Mesodermal cell (in vitro differentiated cells): Measurements from ENCODE around the gene ARGFX.
"Not testable (repeated sequence)": the region's sequence is repeated elsewhere in the genome, so short reads cannot be mapped to it uniquely, and the experiment has no call there.

Experiments used
- H3K27ac ChIP-seq: 2 replicates; pipeline ENCODE4 v1.7.0; 2013; ENCODE audit warnings: mild to moderate bottlenecking, low read depth, low read length, moderate library complexity; ENCODE audit not compliant: severe bottlenecking
- H3K36me3 ChIP-seq: 2 replicates; pipeline ENCODE4 v1.7.1; 2013; ENCODE audit warnings: mild to moderate bottlenecking, low read length, moderate library complexity; ENCODE audit not compliant: control insufficient read depth, insufficient read depth
- H3K4me1 ChIP-seq: one replicate; pipeline ENCODE4 v1.7.1; 2013; ENCODE audit warnings: mild to moderate bottlenecking, low read length; ENCODE audit not compliant: insufficient read depth, control insufficient read depth, poor library complexity, severe bottlenecking
- H3K4me3 ChIP-seq: 2 replicates; pipeline ENCODE4 v1.7.0; 2013; ENCODE audit warnings: low read length, control low read depth, mild to moderate bottlenecking; ENCODE audit not compliant: insufficient read depth, poor library complexity, severe bottlenecking; ENCODE audit errors: extremely low read depth
- H3K9me3 ChIP-seq: 2 replicates; pipeline ENCODE4 v1.7.1; 2013; ENCODE audit warnings: mild to moderate bottlenecking, low read length, moderate library complexity; ENCODE audit not compliant: control insufficient read depth
- WGBS, 2 experiments: methylation state at CpG; one replicate each; pipeline ENCODE4 v1.1.5; 2013; ENCODE audit warnings: missing lambda C conversion rate in 2 of 2; ENCODE audit not compliant: insufficient coverage in 2 of 2; 5-methylcytosine and 5-hydroxymethylcytosine counted together

ARGFX gene

GRCh38 chr3:121557426-121557934, 10.3 kb upstream of the ARGFX start:
- WGBS, 2 experiments: 86 to 100% methylated on average over 3 to 4 of the region's 5 CpGs

GRCh38 chr3:121562148-121562547, 5.6 kb upstream of the ARGFX start:
- Histone ChIP-seq H3K4me1 (no peaks in the 10 kb centered on the region), H3K9me3 (no peaks in the 10 kb centered on the region), H3K27ac (no peak overlapping the region), H3K36me3 (no peaks in the 10 kb centered on the region), H3K4me3 (no peak overlapping the region)

More at GRCh38 chr3:121557426-121557934, 10.3 kb upstream of the ARGFX start:
- H3K27ac ChIP-seq: no peak overlapping the region
- no peaks in the 10 kb centered on the region for H3K4me1 ChIP-seq
- H3K9me3 ChIP-seq: no peaks in the 10 kb centered on the region
- H3K4me3 ChIP-seq: no peak overlapping the region
- H3K36me3 ChIP-seq: no peaks in the 10 kb centered on the region

GRCh38 chr3:121566773-121567172, 976 bp upstream of the ARGFX start:
- WGBS, 2 experiments: 95 to 96% methylated on average over 9 of the region's 9 CpGs
- Histone ChIP-seq H3K4me3 (no peak overlapping the region), H3K36me3 (no peaks in the 10 kb centered on the region), H3K4me1 (no peaks in the 10 kb centered on the region), H3K27ac (no peak overlapping the region), H3K9me3 (no peaks in the 10 kb centered on the region)

- no peaks in the 10 kb centered on the region for H3K9me3 ChIP-seq
- no peaks in the 10 kb centered on the region for H3K4me1 ChIP-seq
- WGBS, 2 experiments: 79 to 80% methylated on average over 4 of the region's 6 CpGs
- no peak overlapping the region for H3K27ac ChIP-seq
- no peak overlapping the region for H3K4me3 ChIP-seq
- no peaks in the 10 kb centered on the region for H3K36me3 ChIP-seq
These were observed 6.7 kb downstream of the ARGFX start for GRCh38 chr3:121574449-121574848.

- 71% methylated on average over 1 of the region's 2 CpGs; no CpG with 5 or more reads in 1 of the 2 experiments for WGBS, 2 experiments
- no peaks in the 10 kb centered on the region for H3K36me3 ChIP-seq
- no peak overlapping the region for H3K4me3 ChIP-seq
- H3K9me3 ChIP-seq: no peaks in the 10 kb centered on the region
- H3K27ac ChIP-seq: no peak overlapping the region
- H3K4me1 ChIP-seq: no peaks in the 10 kb centered on the region
These were observed 13.9 kb downstream of the ARGFX start for GRCh38 chr3:121581691-121582090.

GRCh38 chr3:121584418-121584817, 16.7 kb downstream of the ARGFX start:
- Histone ChIP-seq H3K4me3 (no peak overlapping the region), H3K4me1 (no peaks in the 10 kb centered on the region), H3K36me3 (no peaks in the 10 kb centered on the region), H3K27ac (no peak overlapping the region), H3K9me3 (no peaks in the 10 kb centered on the region)
- WGBS, 2 experiments: 89% methylated on average over 1 of the region's 1 CpG

GRCh38 chr3:121592856-121593702, 25.3 kb downstream of the ARGFX start, which contains the start of gene FBXO40:
FBXO40 (plus strand) TSS chr3:121593379; CDS start chr3:121620576, 27,197 bp downstream.
- Histone ChIP-seq H3K36me3 (no peaks in the 10 kb centered on the region), H3K27ac (no peak within 1 kb of the TSS), H3K4me3 (no peak within 1 kb of the TSS), H3K9me3 (no peaks in the 10 kb centered on the region), H3K4me1 (no peaks in the 10 kb centered on the region)
- WGBS, 2 experiments: 30 to 33% methylated on average over 5 to 7 of the region's 11 CpGs

GRCh38 chr3:121593806-121594205, 26.1 kb downstream of the ARGFX start:
- H3K9me3 ChIP-seq, H3K36me3 ChIP-seq, H3K27ac ChIP-seq, H3K4me1 ChIP-seq, H3K4me3 ChIP-seq: not testable (repeated sequence)
- WGBS, 2 experiments: 86 to 87% methylated on average over 1 to 3 of the region's 4 CpGs

- H3K4me1 ChIP-seq: no peaks in the 10 kb centered on the region
- no peaks in the 10 kb centered on the region for H3K36me3 ChIP-seq
- H3K4me3 ChIP-seq: no peak overlapping the region
- H3K27ac ChIP-seq: no peak overlapping the region
- WGBS, 2 experiments: 84 to 100% methylated on average over 2 of the region's 2 CpGs
- H3K9me3 ChIP-seq: no peaks in the 10 kb centered on the region
These were observed 27.1 kb downstream of the ARGFX start for GRCh38 chr3:121594850-121595249.

GRCh38 chr3:121595765-121596406, 28.1 kb downstream of the ARGFX start:
- Histone ChIP-seq H3K4me1 (no peaks in the 10 kb centered on the region), H3K27ac (no peak overlapping the region), H3K4me3 (no peak overlapping the region), H3K9me3 (no peaks in the 10 kb centered on the region), H3K36me3 (no peaks in the 10 kb centered on the region)
- WGBS, 2 experiments: 80 to 89% methylated on average over 1 of the region's 4 CpGs

- no peaks in the 10 kb centered on the region for H3K9me3 ChIP-seq
- WGBS, 2 experiments: 69 to 88% methylated on average over 1 to 2 of the region's 2 CpGs
- H3K36me3 ChIP-seq: no peaks in the 10 kb centered on the region
- H3K27ac ChIP-seq: no peak overlapping the region
- no peaks in the 10 kb centered on the region for H3K4me1 ChIP-seq
- H3K4me3 ChIP-seq: no peak overlapping the region
These were observed 30.8 kb downstream of the ARGFX start for GRCh38 chr3:121598564-121598963.
